Inferior parietal cortex (tissue), 1 donor: ENCODE results near the gene CCL21.
A peak's percentile ranks its signal among the peaks of the same experiment; 100 is the strongest.
"Not testable (repeated sequence)": the region's sequence is repeated elsewhere in the genome, so short reads cannot be mapped to it uniquely, and the experiment has no call there.

Experiments
- DNase-seq: peaks from one replicate; pipeline ENCODE4 v3.0.0-alpha.2; 2016; ENCODE audit errors: extremely low spot score

The CCL21 gene, protein sequence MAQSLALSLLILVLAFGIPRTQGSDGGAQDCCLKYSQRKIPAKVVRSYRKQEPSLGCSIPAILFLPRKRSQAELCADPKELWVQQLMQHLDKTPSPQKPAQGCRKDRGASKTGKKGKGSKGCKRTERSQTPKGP

DNA sequence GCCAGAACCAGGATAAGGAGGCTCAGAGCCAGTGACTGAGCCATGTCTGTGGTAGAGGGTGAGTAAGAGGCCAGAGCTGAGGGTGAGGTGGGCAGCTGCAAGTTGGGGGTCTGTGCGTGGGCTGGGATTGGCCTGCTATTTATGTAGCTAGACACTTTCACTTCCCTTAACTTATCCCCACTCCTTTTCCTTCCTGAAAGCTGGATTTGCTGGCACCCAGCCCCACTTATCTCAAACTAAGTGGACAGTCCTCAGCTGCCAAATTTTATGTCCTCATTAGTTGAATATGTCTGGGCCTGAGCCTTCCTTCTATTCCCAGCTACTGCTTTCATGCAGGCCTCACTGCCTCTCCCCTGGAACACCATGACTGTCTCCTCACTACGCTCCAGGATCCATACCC, at the start of gene CCL21:
Gene CCL21, minus strand, starts transcription at position 114 of the 400 bp plus-strand sequence. Its CDS starts 70 bp downstream, at position 44.
- no peak for DNase-seq

DNA sequence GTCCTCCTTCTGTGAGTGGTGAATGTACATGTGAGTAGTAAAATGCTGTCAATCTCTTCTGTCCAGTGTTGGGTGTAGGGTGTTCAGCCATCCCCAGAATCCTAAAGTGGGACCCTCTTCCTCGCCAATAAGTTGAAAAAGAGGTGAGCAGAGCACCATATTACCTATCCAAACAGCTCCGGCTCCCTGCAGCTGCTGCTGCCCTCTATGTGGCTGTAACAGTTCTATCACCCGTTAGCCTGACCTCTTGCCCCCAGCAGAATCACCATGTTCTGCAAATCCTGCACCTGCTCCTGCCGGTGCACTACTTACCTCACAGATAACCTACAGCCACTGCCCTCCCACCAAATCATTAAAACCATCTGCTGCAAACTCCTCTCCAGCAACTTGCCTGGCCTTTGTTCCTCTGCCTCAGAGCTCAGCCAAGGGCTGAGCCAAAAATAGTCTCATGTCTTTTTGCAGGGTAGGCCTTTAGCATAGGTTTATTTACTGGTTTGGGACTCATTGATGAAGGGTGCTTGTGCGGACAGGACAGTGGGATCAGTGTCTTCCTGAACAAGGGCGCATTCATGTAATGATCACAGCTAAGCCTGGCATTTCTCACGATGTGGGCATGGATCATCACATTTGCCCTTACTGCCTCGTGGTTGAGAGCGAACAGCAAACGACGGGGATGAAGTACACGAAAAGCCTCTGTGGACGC, 49.6 kb upstream of the CCL21 start:
- peak; percentile 40 for DNase-seq

GRCh38 chr9:34750320-34750719, 40.4 kb upstream of the CCL21 start:
- DNase-seq: not testable (repeated sequence)

DNA sequence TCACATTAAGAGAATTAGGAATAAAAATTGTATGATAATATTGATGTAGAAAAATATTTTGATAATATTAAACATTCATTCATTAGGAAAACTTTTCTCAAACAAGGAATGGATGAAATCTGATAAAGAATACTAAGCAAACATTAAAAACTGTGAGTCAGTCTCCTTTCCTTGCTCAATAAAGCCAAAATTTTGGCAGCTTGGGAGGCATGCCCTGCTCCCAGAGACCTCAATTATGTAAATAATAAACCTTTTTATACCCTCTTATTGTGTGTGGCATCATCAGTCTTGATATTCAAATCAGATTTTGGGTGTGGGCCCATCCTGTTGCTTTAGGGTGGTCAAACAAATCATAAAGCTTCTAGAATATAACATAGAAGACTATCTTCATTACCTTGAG, 36.6 kb upstream of the CCL21 start:
- DNase-seq: no peak

DNA sequence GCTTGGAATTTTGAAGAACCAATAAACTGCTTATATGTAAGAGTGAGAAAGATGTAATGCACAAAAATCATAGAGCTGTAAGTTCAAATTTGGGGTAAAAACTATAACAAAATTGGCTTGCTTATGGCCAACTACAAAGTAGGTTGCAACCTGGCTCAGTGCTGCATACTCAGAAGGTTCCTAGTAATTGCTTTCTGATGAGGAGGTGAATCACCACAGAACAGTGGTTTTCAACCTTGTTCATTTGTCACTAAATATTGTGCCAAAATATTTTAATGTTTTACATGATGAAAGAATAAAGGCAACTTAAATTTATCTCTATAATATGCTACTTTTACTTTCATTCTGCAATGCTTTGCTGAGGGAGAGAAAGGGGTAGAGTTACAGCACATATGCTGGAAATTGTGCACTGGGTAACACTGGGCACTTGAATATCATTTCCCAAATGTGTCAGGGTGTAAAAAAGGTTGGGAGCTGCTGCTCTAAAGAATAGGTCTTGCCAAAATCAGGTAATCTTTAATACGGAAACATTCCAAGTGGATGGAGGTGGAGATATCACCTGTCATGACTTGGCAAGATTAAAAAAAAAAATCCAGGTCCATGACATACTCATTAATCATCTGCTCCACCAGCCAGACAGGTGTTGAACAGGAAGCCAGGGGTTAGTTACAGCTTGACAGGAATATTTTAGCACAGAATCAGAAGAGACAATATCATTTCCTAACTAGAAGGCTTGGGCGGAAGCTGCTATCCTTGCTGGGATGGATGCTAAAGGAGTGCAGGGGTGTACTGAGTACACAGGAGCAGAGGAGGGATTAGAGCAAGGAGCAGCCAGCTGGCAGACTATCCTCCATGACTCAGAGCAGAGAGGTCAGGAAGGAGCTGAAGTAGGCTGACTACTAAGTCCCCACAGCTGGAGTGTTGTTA, 34.6 kb upstream of the CCL21 start:
- DNase-seq: no peak

DNA sequence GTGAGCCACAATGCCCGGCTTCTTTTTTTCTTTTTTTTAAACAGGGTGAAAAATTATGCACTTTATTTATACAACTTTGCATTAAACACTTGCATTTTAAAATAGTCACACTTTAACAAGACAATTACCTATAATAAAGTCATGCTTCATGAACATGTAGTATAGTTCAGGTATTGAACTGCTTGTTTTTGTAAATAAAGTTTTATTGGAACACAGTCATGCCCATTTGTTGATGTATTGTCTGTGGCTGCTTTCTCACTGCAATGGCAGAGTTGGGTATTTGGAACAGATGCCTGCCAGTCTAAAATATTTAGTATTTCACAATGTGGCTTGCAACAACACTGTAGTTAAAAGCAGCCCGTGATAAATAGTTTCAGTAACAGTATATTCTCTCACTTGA, 32.8 kb upstream of the CCL21 start:
- DNase-seq: no peak

GRCh38 chr9:34741628-34742027, 31.7 kb upstream of the CCL21 start:
- DNase-seq: no peak

- DNase-seq: not testable (repeated sequence)
Measured at GRCh38 chr9:34740176-34740575, 30.2 kb upstream of the CCL21 start.

DNA sequence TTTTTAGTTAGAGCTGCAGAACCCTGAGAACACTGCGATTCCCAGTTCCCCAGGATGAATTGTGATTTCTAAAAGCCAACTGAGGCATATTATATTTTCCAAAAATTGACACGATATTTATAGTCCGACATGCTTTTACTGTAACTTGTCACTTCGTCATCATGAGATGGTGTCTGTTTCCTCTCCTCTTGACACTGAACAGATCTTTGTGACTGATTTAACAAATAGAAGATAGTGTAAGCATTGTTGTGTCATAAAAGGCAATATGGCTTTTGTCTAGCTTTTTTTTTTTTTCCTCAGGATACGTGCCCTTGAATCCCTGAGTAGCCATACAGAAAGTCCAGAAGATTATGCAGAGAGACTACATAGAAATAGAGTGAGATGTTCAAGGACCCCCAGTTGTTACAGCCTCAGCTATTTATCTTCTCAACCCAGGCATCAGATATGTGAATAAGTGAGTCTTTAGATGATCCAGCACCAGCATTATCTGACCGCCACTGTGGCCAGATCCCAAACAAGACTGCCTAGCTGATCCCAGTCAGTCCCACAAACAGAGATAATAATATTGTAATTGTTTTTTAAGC, 27.8 kb upstream of the CCL21 start:
- no peak for DNase-seq

DNA sequence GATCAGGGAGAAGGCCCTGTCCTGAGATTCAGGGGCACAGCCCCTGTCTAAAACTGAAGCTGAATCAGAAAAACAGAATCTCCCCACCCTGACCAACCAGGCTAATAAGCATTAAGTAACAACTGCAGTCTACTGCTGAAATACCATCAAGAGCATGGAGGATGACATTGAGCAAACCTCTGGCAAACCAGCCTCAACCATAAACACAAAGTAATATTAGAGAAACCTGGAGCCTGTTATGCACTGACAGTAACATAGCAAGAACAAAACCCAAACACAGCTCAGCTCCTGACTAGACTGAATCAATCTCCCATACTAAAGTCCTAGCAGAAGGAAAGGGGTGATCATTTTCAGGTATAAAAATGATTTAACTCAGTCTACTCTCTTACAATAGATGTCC, 24.8 kb upstream of the CCL21 start:
- no peak for DNase-seq

GRCh38 chr9:34732886-34733285, 22.9 kb upstream of the CCL21 start:
- no peak for DNase-seq

DNA sequence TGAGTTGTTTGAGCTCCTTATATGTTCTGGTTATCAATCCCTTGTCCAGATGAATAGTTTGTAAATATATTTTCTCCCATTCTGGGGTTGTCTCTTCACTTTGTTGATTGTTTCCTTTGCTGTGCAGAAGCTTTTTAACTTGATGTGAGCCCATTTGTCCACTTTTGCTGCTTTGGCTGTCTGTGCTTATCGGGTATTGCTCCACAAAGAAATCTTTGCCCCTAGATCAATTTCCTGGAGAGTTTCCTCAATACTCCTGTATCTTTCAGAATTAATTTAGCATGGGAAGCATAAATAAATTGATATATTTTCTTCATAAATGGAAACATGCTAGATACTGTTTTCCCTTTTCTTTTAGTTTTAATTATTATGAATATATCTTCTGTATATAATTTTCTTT, 22.5 kb upstream of the CCL21 start:
- DNase-seq: no peak

GRCh38 chr9:34723141-34723540, 13.2 kb upstream of the CCL21 start:
- no peak for DNase-seq

- DNase-seq: not testable (repeated sequence)
Measured at GRCh38 chr9:34719769-34720025, 9.8 kb upstream of the CCL21 start.

DNA sequence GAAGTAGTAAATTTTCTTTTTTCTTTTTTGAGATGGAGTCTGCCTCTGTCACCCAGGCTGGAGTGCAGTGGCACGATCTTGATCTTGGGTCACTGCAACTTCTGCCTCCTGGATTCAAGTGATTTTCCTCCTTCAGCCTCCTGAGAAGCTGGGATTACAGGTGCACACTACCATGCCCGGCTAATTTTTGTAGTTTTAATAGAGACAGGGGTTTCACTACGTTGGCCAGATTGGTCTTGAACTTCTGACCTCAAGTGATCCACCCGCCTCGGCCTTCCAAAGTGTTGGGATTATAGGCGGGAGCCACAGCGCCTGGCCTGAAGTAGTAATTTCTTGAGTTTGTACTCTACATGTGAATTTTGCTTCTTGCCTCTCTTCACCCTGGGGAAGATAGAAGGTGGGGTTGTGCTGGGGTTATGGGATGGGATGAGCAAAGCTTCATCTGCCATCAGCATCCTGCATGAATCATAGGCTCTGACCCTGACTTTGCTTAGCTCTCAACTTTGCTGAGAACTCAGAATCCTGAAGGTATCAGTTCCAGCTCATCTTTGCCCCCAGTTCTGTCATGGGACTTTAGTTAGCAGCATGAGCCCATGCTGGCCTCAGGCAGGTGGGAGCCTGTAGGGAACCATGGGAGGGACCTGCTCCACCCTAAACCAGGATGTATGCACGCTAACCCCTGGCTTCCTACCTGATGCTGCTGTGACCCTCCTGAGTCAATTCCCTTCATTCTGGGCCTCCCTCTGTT, 9.3 kb upstream of the CCL21 start:
- no peak for DNase-seq

DNA sequence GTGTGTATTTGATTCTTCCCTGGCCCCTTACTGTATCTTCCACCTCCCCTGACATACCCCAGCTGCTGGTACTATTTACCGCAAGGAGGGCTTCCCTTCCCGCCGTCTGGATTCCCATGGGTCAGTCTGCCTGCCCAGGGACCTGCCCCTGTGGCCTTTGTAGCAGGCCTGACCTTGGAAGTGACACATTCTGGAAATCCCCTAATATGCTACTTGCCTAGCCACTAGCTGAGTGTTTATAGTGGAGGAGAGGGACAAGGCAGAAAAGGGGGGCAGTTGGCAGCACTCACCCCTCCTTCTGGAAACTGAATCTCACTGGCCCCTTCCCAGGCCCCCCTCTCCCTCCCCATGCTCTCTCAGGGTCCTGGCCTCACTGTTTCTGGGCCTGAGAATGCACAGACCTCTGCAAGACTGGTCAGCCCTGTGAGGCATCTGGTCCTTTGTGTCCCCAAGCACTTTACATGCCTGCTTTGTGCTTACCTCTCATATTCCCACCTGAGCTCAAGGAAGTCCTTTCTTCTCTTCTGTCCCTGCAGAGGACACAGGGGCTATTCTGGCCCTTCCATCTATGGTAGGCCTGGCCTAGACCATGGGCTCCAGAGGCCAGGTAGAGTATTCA, 8.2 kb upstream of the CCL21 start:
- DNase-seq: no peak

GRCh38 chr9:34716711-34717110, 6.8 kb upstream of the CCL21 start:
- DNase-seq: no peak

DNA sequence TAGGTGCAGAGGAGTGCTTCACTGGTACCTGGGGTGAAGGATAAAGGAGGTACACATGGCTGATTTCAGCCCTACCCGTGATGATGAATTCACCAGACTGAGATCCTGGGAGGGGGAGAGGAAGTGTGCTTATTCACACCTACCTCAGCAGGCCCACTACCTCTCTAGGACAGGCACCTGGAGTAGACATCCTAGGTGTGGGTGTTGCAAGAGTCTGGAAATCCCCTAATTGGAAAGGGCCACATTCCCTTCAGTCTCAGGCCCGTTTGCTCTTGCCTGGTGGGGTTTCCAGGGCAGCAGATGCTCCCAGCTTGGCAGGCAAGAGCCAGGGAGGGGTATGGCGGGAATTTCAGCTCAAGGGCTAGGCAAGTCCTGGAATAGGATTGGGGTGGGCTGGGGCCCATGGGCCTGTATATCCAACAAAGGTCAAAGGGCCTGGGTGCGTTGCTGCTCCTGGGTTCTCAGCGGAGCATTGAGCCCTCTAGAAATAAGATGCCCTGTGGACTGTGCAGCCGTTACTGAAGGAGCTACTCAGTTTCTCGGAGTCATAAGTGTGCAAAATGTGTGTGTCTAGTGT, 5.8 kb upstream of the CCL21 start:
- DNase-seq: no peak

GRCh38 chr9:34714007-34714406, 4.1 kb upstream of the CCL21 start:
- DNase-seq: no peak

DNA sequence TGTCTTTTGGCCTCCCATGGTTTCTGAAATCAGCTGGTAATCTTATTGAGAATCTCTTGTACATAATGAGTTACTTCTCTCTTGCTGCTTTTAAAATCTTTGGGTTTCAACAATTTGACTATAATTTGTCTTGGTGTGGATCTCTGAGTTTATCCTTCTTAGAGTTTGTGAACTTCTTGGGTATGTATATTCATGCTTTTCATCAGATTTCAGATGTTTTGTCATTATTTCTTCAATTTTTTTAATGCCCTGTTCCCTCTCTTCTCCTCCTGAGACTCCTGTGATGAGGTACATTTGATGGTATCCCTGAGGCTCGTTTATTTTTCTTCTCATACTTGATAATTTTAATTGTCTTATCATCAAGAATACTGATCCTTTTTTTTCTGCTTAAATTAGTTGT, 2.2 kb upstream of the CCL21 start:
- DNase-seq: no peak
